PFSK-1 (cell line): ENCODE results near the gene WNT6.

Experiments
- FOXP2 ChIP-seq: optimal IDR thresholded peaks from 2 replicates; pipeline ENCODE3; 2011; ENCODE audit warnings: borderline replicate concordance, control low read depth, inconsistent platforms; ENCODE audit not compliant: insufficient read depth; ENCODE audit errors: extremely low read length, extremely low read depth
- POLR2AphosphoS5 ChIP-seq: IDR thresholded peaks from 2 replicates; pipeline ENCODE4 v1.6.1; 2012; ENCODE audit warnings: low read depth, mild to moderate bottlenecking, control low read depth, low read length, moderate library complexity
- REST ChIP-seq, 2 experiments: IDR thresholded peaks; 2 replicates each; pipeline versions ENCODE4 v1.6.1 to v1.8.0; 2011 to 2012; ENCODE audit warnings: low read depth in 2 of 2, low read length in 2 of 2, control low read depth in 1 of 2, inconsistent platforms in 1 of 2, mild to moderate bottlenecking in 1 of 2, moderate library complexity in 1 of 2; ENCODE audit not compliant: insufficient read depth in 1 of 2
- SIN3A ChIP-seq: IDR thresholded peaks from 2 replicates; pipeline ENCODE4 v1.6.1; 2012; ENCODE audit warnings: mild to moderate bottlenecking, low read length, moderate library complexity, borderline replicate concordance; ENCODE audit not compliant: insufficient read depth
- TAF1 ChIP-seq: IDR thresholded peaks from 2 replicates; pipeline ENCODE4 v1.6.1; 2012; ENCODE audit warnings: low read length, control low read depth, borderline replicate concordance; ENCODE audit not compliant: insufficient read depth

GRCh38 chr2:218887079-218887478, 27.5 kb downstream of the WNT6 start:
- TF ChIP-seq TAF1 (no peak), POLR2AphosphoS5 (no peak), REST (IDR thresholded peaks at IDR 0.05; ENCODE audit: insufficient read depth in 1 of 2, low read depth in 2 of 2, low read length in 2 of 2) (no peak), FOXP2 (no peak), SIN3A (no peak)
